H1 (cell line): ENCODE data around the gene GLI1. TPM values are rescaled to one million over a fixed set of nuclear protein-coding genes. Genes with fewer than 3 reads are reported as not detected.

Experiments used
- CTCF ChIA-PET: fragments of 300-600 bp; sonication (Branson Sonifier 250); formaldehyde crosslinking; loops from one replicate; lab custom pipeline; 2021; ENCODE audit not compliant: partially characterized antibody; lab: Charles Lee
- POLR2A ChIA-PET: fragments of 300-600 bp; sonication (Branson Sonifier 250); formaldehyde crosslinking; loops from one replicate; lab custom pipeline; 2021; ENCODE audit warnings: inconsistent platforms; ENCODE audit not compliant: partially characterized antibody; lab: Charles Lee
- DNase-seq, 2 experiments: peaks; one replicate each; pipeline versions ENCODE4 v3.0.0 to v3.0.0-alpha.2; 2010 to 2022; ENCODE audit warnings: low spot score in 2 of 2, low read depth in 1 of 2, mixed read lengths in 1 of 2
- FAIRE-seq: peaks from 2 replicates; lab custom pipeline; 2011; peaks lifted over from hg19 to GRCh38; lab: Jason Lieb, UNC
- H2AFZ ChIP-seq: 2 replicates; pipeline ENCODE4 v1.8.1; 2012; ENCODE audit warnings: low read length, inconsistent platforms
- H2AK5ac ChIP-seq: 2 replicates; pipeline ENCODE4 v1.6.1; 2013; ENCODE audit warnings: low read depth, low read length
- H2BK120ac ChIP-seq: replicated peaks from 2 replicates; pipeline ENCODE3; 2013; ENCODE audit warnings: low read depth, low read length, inconsistent platforms
- H2BK12ac ChIP-seq: 2 replicates; pipeline ENCODE4 v1.6.1; 2013; ENCODE audit warnings: low read depth, low read length
- H2BK15ac ChIP-seq: 2 replicates; pipeline ENCODE4 v1.6.1; 2013; ENCODE audit warnings: low read length
- H2BK20ac ChIP-seq: 2 replicates; pipeline ENCODE4 v1.6.1; 2013; ENCODE audit warnings: low read length
- H2BK5ac ChIP-seq: 2 replicates; pipeline ENCODE4 v1.6.1; 2013; ENCODE audit warnings: low read depth, low read length
- H3K14ac ChIP-seq: 2 replicates; pipeline ENCODE4 v1.6.1; 2013; ENCODE audit warnings: inconsistent platforms; ENCODE audit not compliant: insufficient read length
- H3K18ac ChIP-seq: 2 replicates; pipeline ENCODE4 v1.6.1; 2013; ENCODE audit warnings: low read length; ENCODE audit errors: extremely low read depth
- H3K23ac ChIP-seq: 2 replicates; pipeline ENCODE4 v1.6.1; 2013; ENCODE audit warnings: inconsistent platforms; ENCODE audit not compliant: insufficient read length
- H3K23me2 ChIP-seq: 2 replicates; pipeline ENCODE4 v1.6.1; 2013; ENCODE audit warnings: low read depth, low read length
- H3K27ac ChIP-seq: 2 replicates; pipeline ENCODE4 v1.6.1; 2011; ENCODE audit warnings: low read depth, low read length, inconsistent platforms
- H3K27me3 ChIP-seq, 4 experiments: replicated peaks in 1 of 4; 1 replicate in 1 of 4; 2 replicates in 3 of 4; pipeline versions ENCODE4 v1.6.1 to v1.8.1; 2011 to 2013; ENCODE audit warnings: low read length in 3 of 4, mild to moderate bottlenecking in 3 of 4, inconsistent platforms in 2 of 4, mixed read lengths in 2 of 4, moderate library complexity in 1 of 4; ENCODE audit not compliant: control insufficient read depth in 3 of 4, insufficient read depth in 3 of 4; ENCODE audit errors: extremely low read depth in 1 of 4
- H3K36me3 ChIP-seq, 4 experiments: 2 replicates each; pipeline versions ENCODE4 v1.6.1 to v1.8.1; 2011 to 2013; ENCODE audit warnings: mild to moderate bottlenecking in 4 of 4, low read length in 3 of 4, moderate library complexity in 2 of 4, control low read depth in 1 of 4, inconsistent platforms in 1 of 4; ENCODE audit not compliant: insufficient read depth in 4 of 4, control insufficient read depth in 2 of 4
- H3K4ac ChIP-seq: replicated peaks from 2 replicates; pipeline ENCODE3; 2013; ENCODE audit warnings: low read length, low read depth, mixed read lengths, inconsistent platforms; ENCODE audit not compliant: insufficient read length
- H3K4me1 ChIP-seq, 4 experiments: replicated peaks in 1 of 4; 1 replicate in 1 of 4; 2 replicates in 3 of 4; pipeline versions ENCODE4 v1.6.1 to v1.8.1; 2011 to 2013; ENCODE audit warnings: low read length in 3 of 4, inconsistent platforms in 2 of 4, mixed read lengths in 1 of 4; ENCODE audit not compliant: insufficient read depth in 4 of 4, control insufficient read depth in 3 of 4
- H3K4me2 ChIP-seq, 2 experiments: 2 replicates each; pipeline versions ENCODE4 v1.6.1 to v1.8.1; 2011 to 2013; ENCODE audit warnings: low read depth in 2 of 2, low read length in 2 of 2, control low read depth in 1 of 2, inconsistent platforms in 1 of 2, mild to moderate bottlenecking in 1 of 2; ENCODE audit not compliant: insufficient read depth in 1 of 2
- H3K4me3 ChIP-seq, 4 experiments: fragments of 200-600, 300-600 bp in 1 of 4; sonication (generic), shearing (Covaris generic), sonication (Bioruptor Twin) in 1 of 4; 2 replicates each; pipeline versions ENCODE4 v1.5.1 to v1.8.1; 2011 to 2016; ENCODE audit warnings: low read length in 4 of 4, low read depth in 3 of 4, control low read depth in 2 of 4, inconsistent platforms in 2 of 4, mild to moderate bottlenecking in 2 of 4, mixed read lengths in 1 of 4, moderate library complexity in 1 of 4; ENCODE audit not compliant: insufficient read depth in 2 of 4; ENCODE audit errors: extremely low read depth in 1 of 4
- H3K56ac ChIP-seq: replicated peaks from 2 replicates; pipeline ENCODE3; 2013; ENCODE audit warnings: low read depth, mild to moderate bottlenecking, mixed read lengths, low read length, inconsistent platforms; ENCODE audit not compliant: insufficient read length
- H3K79me1 ChIP-seq: 2 replicates; pipeline ENCODE4 v1.6.1; 2013; ENCODE audit warnings: low read depth, low read length, control low read depth
- H3K79me2 ChIP-seq, 2 experiments: 2 replicates each; pipeline versions ENCODE4 v1.6.1 to v1.8.1; 2012 to 2013; ENCODE audit warnings: low read length in 2 of 2, mild to moderate bottlenecking in 2 of 2, inconsistent platforms in 1 of 2; ENCODE audit not compliant: insufficient read depth in 2 of 2, control insufficient read depth in 1 of 2
- H3K9ac ChIP-seq, 4 experiments: replicated peaks in 1 of 4; 1 replicate in 1 of 4; 2 replicates in 3 of 4; pipeline versions ENCODE4 v1.6.1 to v1.8.1; 2011 to 2013; ENCODE audit warnings: low read depth in 3 of 4, low read length in 3 of 4, control low read depth in 2 of 4, mild to moderate bottlenecking in 2 of 4, moderate library complexity in 2 of 4, inconsistent platforms in 1 of 4; ENCODE audit errors: extremely low read depth in 1 of 4
- H3K9me3 ChIP-seq, 2 experiments: 2 replicates each; pipeline versions ENCODE4 v1.6.1 to v1.8.1; 2012 to 2013; ENCODE audit warnings: mild to moderate bottlenecking in 2 of 2, moderate library complexity in 2 of 2, control low read depth in 1 of 2, inconsistent platforms in 1 of 2, low read depth in 1 of 2, low read length in 1 of 2, mixed read lengths in 1 of 2; ENCODE audit not compliant: insufficient read depth in 2 of 2
- H4K20me1 ChIP-seq, 2 experiments: replicated peaks in 1 of 2; 2 replicates each; pipeline versions ENCODE3 to v1.8.1; 2011 to 2013; ENCODE audit warnings: inconsistent platforms in 2 of 2, low read length in 2 of 2, mild to moderate bottlenecking in 1 of 2; ENCODE audit not compliant: insufficient read depth in 2 of 2, control insufficient read depth in 1 of 2
- H4K5ac ChIP-seq: 2 replicates; pipeline ENCODE4 v1.6.1; 2013; ENCODE audit warnings: low read length, low read depth, mixed read lengths, inconsistent platforms; ENCODE audit not compliant: insufficient read length
- H4K8ac ChIP-seq: 2 replicates; pipeline ENCODE4 v1.8.0; 2013; ENCODE audit warnings: mild to moderate bottlenecking, moderate library complexity, low read length, inconsistent platforms; ENCODE audit not compliant: insufficient read depth; ENCODE audit errors: extremely low read depth
- H4K91ac ChIP-seq: replicated peaks from 2 replicates; pipeline ENCODE3; 2013; ENCODE audit warnings: low read length, mixed read lengths, inconsistent platforms; ENCODE audit not compliant: insufficient read length
- ATF2 ChIP-seq: IDR thresholded peaks from 2 replicates; pipeline ENCODE4 v1.6.1; 2012; ENCODE audit warnings: low read length, inconsistent platforms
- CTBP2 ChIP-seq: IDR thresholded peaks from 2 replicates; pipeline ENCODE4 v1.7.0; 2011; ENCODE audit warnings: borderline replicate concordance, mild to moderate bottlenecking, moderate library complexity, mixed read lengths, low read length; ENCODE audit not compliant: insufficient read depth, insufficient read length
- FOSL1 ChIP-seq: IDR thresholded peaks from 2 replicates; pipeline ENCODE4 v1.6.1; 2011; ENCODE audit warnings: mild to moderate bottlenecking, low read depth, low read length, moderate library complexity; ENCODE audit not compliant: insufficient read depth
- KDM1A ChIP-seq: fragments of 200-600, 300-600 bp; sonication (generic); IDR thresholded peaks from 2 replicates; pipeline ENCODE4 v1.7.1; 2016; ENCODE audit warnings: mild to moderate bottlenecking, low read length, borderline replicate concordance
- MAX ChIP-seq: IDR thresholded peaks from 2 replicates; pipeline ENCODE4 v1.6.1; 2012; ENCODE audit warnings: inconsistent platforms
- RAD21 ChIP-seq, 2 experiments: IDR thresholded peaks in 1 of 2; conservative IDR thresholded peaks in 1 of 2; 2 replicates each; pipeline ENCODE4 v1.6.1; 2011; ENCODE audit warnings: low read depth in 2 of 2, low read length in 2 of 2, improper control_type of control experiment in 1 of 2, inconsistent platforms in 1 of 2, mild to moderate bottlenecking in 1 of 2, moderate library complexity in 1 of 2
- RNF2 ChIP-seq: fragments of 200-900, 300-1000 bp; sonication (generic); IDR thresholded peaks from 2 replicates; pipeline ENCODE4 v1.7.1; 2016; ENCODE audit warnings: borderline replicate concordance, low read depth, mild to moderate bottlenecking, antibody characterized with exemption, low read length; ENCODE audit not compliant: poor library complexity, severe bottlenecking; ENCODE audit errors: missing control alignments
- USF2 ChIP-seq: IDR thresholded peaks from 2 replicates; pipeline ENCODE4 v1.6.1; 2011; ENCODE audit warnings: low read length, improper control_type of control experiment
- WGBS, 2 experiments: shearing (Covaris generic) in 1 of 2; methylation state at CpG; one replicate each; pipeline versions ENCODE4 v1.1.6 to v1.1.7; 2013 to 2015; ENCODE audit warnings: low lambda C conversion rate in 2 of 2, mixed read lengths in 2 of 2, inconsistent platforms in 1 of 2, low coverage in 1 of 2, missing lambda C conversion rate in 1 of 2; ENCODE audit not compliant: insufficient replicate concordance in 2 of 2, insufficient coverage in 1 of 2, insufficient read length in 1 of 2; ENCODE audit errors: extremely low coverage in 1 of 2, missing lambda C conversion rate in 1 of 2; 5-methylcytosine and 5-hydroxymethylcytosine counted together
- polyA plus RNA-seq, 7 experiments: library from polyadenylated mRNA; depleted of rRNA in 3 of 7; stranded (reverse) in 5 of 7; unstranded in 2 of 7; fragments of >200 nt in 5 of 7; fragments of 200-250 nt in 2 of 7; gene quantifications; 1 replicate in 5 of 7; 2 replicates in 1 of 7; 4 replicates in 1 of 7; pipeline versions ENCODE4 v1.2.1 to v1.2.3, GENCODE V29; 2011 to 2013; ENCODE audit warnings: missing spikeins in 2 of 7, mixed read lengths in 2 of 7
- total RNA-seq: library from RNA; stranded (reverse); fragmentation: NEBNext Ultra II Directional; extraction: Animal tissue kit (Norgen Biotek cat#: 25700); gene quantifications from 2 replicates; pipeline ENCODE4 v1.2.1, GENCODE V29; 2021

The GLI1 gene
- total and polyA plus RNA-seq, 2 of the 8 experiments (the other 6 are each of a cell fraction or from before 2014, with no cell fraction given): 23.5 to 25.3 TPM

- no peaks in the 10 kb centered on the region for H3K27me3 ChIP-seq
- no peak overlapping the region for H3K23ac ChIP-seq
- peak overlapping the region; percentile 29 for H4K91ac ChIP-seq
- H3K14ac ChIP-seq: no peak overlapping the region
- H3K4me1 ChIP-seq: peaks cover 0 to 21% (median 13%) of the 10 kb centered on the region in 4 experiments; a peak in 6 of 7 replicates
- FAIRE-seq (no peak), DNase-seq (no peak)
- H4K5ac ChIP-seq: peak overlapping the region; percentile 52
- peak overlapping the region; percentile 92 for H2BK15ac ChIP-seq
- H3K9me3 ChIP-seq: no peaks in the 10 kb centered on the region
- no peaks in the 10 kb centered on the region for H3K79me1 ChIP-seq
- H3K4me2 ChIP-seq: peak overlapping the region; percentile 84 to 95
- H2BK20ac ChIP-seq: 0 out of 2 replicates have a peak overlapping the region, but pooled peaks have one; percentile 48
- WGBS, 2 experiments: 0% methylated on average over 5 of the region's 6 CpGs; no CpG with 5 or more reads in 1 of the 2 experiments
- H2AFZ ChIP-seq: no peak overlapping the region
- peak overlapping the region; percentile 87 for H3K4ac ChIP-seq
- ChIA-PET CTCF (interaction anchor here (0.6 to 18.5 kb wide), 7 partner anchors 19 to 272 kb away, joined by 3 to 478 read pairs (median 3); partner anchors contain the start of genes ARHGAP9, MARS1 and STAC3), POLR2A (interaction anchor here (1.0 to 6.4 kb wide), 8 partner anchors 8 to 237 kb away, joined by 3 to 51 read pairs (median 4); partner anchors contain the start of genes INHBC and SHMT2)
- peaks cover 0 to 4% (median 0%) of the 10 kb centered on the region in 4 experiments; a peak in 2 of 8 replicates for H3K36me3 ChIP-seq
- peak overlapping the region; percentile 82; the same call in 1 of the 2 replicates for H2BK5ac ChIP-seq
- H2AK5ac ChIP-seq: no peak overlapping the region
- no peak overlapping the region; a peak in 2 of 7 replicates for H3K9ac ChIP-seq
- H3K23me2 ChIP-seq: peaks cover 11% of the 10 kb centered on the region; the same call in 1 of the 2 replicates
- 0 out of 2 replicates have a peak overlapping the region, but pooled peaks have one; percentile 39 for H2BK12ac ChIP-seq
- H3K18ac ChIP-seq: peak overlapping the region; percentile 33
- H4K20me1 ChIP-seq: no peaks in the 10 kb centered on the region
- peak overlapping the region; percentile 87; the same call in 1 of the 2 replicates for H3K27ac ChIP-seq
- H4K8ac ChIP-seq: no peak overlapping the region
- H2BK120ac ChIP-seq: peak overlapping the region; percentile 34
- H3K4me3 ChIP-seq: peak overlapping the region; percentile 67 to 91 (median 78)
- peaks cover 0 to 16% of the 10 kb centered on the region in 2 experiments; a peak in 1 of 4 replicates for H3K79me2 ChIP-seq
- no peak overlapping the region for H3K56ac ChIP-seq
- no peak for TF ChIP-seq USF2
- TF ChIP-seq KDM1A: no peak
- TF ChIP-seq RNF2: no peak
- TF ChIP-seq ATF2: no peak
- no peak for TF ChIP-seq RAD21 (IDR thresholded peaks at IDR 0.05 in 1 of 2, conservative IDR thresholded peaks at IDR 0.05 in 1 of 2; ENCODE audit: low read depth in 2 of 2, low read length in 2 of 2)
- TF ChIP-seq CTBP2: no peak
- TF ChIP-seq FOSL1: no peak
- TF ChIP-seq MAX: no peak
Observed at GRCh38 chr12:57460468-57460784, 841 bp downstream of the GLI1 start.
